ENCODE data around the gene GABRR2.

DNA sequence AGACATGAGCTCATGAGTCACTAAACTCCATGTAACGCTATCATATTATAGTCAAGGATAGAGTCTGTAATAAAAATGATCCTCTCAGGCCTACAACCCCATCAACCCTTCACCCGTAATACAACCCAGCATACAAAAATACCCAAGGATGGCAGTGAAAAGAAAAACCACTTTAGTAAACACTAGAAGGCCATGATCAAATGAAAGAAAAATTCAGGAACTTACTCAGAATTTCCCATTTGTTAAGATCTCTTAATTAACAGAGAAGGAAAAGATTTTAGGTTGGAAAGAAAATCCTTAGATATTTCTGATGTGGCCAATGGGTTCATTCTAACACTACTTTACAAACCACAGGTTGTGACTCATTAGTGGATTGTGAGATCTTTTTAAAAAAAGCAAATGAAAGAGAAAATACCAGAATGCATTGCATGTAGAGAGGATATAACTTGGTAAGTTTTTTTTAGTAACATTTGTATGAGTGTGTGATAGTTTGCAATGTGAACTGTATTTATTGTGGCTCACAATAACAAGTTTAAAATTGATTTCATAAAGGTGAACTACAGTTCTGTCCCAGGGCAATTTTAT, 45.4 kb upstream of the GABRR2 start:
- TF ChIP-seq, protein P1, sequence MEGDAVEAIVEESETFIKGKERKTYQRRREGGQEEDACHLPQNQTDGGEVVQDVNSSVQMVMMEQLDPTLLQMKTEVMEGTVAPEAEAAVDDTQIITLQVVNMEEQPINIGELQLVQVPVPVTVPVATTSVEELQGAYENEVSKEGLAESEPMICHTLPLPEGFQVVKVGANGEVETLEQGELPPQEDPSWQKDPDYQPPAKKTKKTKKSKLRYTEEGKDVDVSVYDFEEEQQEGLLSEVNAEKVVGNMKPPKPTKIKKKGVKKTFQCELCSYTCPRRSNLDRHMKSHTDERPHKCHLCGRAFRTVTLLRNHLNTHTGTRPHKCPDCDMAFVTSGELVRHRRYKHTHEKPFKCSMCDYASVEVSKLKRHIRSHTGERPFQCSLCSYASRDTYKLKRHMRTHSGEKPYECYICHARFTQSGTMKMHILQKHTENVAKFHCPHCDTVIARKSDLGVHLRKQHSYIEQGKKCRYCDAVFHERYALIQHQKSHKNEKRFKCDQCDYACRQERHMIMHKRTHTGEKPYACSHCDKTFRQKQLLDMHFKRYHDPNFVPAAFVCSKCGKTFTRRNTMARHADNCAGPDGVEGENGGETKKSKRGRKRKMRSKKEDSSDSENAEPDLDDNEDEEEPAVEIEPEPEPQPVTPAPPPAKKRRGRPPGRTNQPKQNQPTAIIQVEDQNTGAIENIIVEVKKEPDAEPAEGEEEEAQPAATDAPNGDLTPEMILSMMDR (conservative IDR thresholded peaks at IDR 0.05; ENCODE audit: low read depth, low read length), result no peak
- no peak for TF ChIP-seq EZH2 (IDR thresholded peaks at IDR 0.05; ENCODE audit: low read length, unreplicated experiment)
- no peak for TF ChIP-seq EZH2phosphoT487 (IDR thresholded peaks at IDR 0.05; ENCODE audit: borderline replicate concordance, low read length)
